22Rv1 (cell line): ENCODE results near the gene SYTL2.

Experiments used
- CTCF ChIP-seq: fragments of 450-650 bp; IDR thresholded peaks from 2 replicates; pipeline ENCODE4 v1.5.1; 2017; ENCODE audit warnings: mild to moderate bottlenecking
- ZFX ChIP-seq: fragments of 450-650 bp; IDR thresholded peaks from 2 replicates; pipeline ENCODE4 v1.6.1; 2017; ENCODE audit warnings: antibody characterized with exemption, borderline replicate concordance

GRCh38 chr11:85710917-85711316 lies 100.0 kb downstream of the SYTL2 start:
- TF ChIP-seq CTCF (no peak), ZFX (no peak)
